ENCODE data around the gene SSTR5. TPM values are rescaled to one million over a fixed set of nuclear protein-coding genes. Genes with fewer than 3 reads are reported as not detected.
"Not testable (repeated sequence)": the region's sequence is repeated elsewhere in the genome, so short reads cannot be mapped to it uniquely, and the experiment has no call there.

Gene SSTR5
- total RNA-seq, 1 donor from 2014 or later, result not detected

DNA sequence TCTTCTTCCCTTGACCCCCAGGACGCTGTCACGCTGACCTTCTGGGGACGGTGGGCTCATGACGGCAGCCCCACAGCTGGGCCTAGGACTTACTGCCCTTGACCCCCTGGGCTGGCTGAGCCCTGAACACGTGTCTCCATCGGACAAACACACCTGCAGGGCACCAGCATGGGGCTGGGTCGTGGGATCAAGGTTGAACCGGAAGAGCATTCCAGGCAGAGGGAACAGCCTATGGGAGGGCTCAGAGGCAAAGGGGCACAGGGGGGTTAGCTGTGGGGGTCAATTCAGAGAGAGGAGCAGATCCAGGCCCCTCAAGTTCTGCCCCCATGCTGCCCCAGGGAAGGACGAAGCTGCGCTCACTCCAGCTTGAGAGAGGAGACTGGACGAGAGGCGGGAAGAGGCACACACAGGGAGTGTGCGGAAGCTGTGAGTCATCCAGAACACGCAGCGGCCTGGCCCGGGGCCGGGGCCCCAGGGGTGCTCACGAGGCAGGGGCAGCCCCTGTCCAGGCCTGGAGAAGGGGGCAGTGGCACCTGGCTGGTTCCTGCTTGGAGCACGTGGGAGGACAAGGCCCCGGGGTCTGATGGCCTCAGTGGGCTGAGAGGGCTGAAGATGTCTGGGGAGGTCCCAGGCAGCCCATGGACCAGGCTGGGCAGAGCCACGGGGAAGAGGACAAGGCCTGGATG lies 9.9 kb downstream of the SSTR5 start:
- intact Hi-C loops (cut with DNase I), result no loop called here
- DNase-seq (ENCODE audit: low spot score) (no peak), ATAC-seq (no peak)

DNA sequence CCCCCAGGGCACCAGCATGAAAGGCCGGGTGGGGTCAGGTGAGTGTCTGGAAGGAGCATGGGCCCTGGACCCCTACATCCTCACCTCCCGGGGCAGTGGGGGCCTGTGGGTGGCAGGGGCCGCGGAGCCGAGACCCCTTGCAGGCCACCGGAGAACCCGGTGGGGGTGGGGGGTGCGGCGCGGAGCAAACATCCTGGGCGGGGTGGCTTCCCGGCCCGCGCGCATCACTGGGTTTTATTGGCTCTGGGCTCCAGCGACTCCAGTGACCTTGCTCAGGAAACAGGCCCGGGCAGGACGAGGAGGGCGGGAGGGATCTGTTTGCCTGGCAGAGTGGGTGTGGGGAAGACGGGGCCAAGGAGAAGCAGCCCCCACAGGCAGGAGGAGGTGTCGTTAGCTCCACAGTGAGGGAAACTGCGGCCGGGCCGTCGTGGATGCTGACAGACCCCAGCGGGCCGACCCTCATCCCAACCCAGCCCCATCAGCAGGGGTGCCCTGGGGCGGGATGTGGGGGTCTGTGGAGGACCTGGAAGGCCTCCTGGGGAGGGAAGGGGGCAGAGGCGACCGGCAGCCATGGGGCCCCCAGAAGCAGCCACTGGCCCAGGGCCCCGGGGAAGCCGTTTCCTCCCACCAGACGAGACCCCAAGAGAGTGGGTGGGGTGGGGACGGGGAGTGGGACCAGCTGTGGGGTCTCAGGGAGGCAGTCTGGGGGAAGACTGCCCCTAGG lies 10.6 kb downstream of the SSTR5 start:
- intact Hi-C loops (cut with DNase I), result no loop called here
- ATAC-seq (no peak), DNase-seq (ENCODE audit: low spot score) (no peak)

DNA sequence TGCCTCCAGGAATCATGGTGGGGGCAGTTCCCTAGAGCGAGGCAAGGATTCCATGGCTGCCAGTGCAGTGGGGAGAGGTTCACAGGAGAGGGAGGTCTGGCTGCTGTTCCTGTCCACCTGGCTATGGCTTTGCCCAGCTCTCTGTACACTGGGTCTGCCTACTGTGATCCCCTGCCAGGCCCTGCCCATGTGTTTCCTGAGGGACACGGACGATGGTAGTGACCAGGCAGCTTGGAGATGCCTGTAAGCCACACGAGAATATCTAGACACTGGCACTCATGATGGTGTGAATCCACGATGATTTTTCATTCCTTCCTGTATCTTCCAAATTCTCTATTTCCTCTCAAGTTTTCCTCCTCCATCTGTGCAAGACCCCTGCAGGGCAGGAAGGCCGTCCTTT lies 12.4 kb downstream of the SSTR5 start:
- no peak for ATAC-seq
- DNase-seq (ENCODE audit: low spot score), result no peak
- intact Hi-C loops (cut with DNase I), result no loop called here

DNA sequence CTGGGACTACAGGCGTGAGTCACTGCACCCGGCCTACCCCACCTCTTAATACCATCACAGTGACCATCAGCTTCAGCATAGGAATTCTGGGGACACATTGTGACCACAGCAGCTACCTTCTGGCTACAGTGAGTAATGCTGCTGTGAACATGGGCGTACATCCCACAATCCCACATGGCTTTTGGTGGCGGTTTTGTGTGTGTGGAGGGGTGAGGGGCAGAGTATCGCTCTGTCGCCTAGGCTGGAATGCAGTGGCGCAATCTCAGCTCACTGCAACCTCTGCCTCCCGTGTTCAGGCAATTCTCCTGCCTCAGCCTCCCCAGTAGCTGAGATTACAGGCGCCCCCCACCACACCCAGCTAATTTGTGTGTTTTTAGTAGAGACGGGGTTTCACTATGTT lies 13.9 kb downstream of the SSTR5 start:
- intact Hi-C loops (cut with DNase I); DNase-seq (ENCODE audit: low spot score); ATAC-seq: not testable (repeated sequence)

DNA sequence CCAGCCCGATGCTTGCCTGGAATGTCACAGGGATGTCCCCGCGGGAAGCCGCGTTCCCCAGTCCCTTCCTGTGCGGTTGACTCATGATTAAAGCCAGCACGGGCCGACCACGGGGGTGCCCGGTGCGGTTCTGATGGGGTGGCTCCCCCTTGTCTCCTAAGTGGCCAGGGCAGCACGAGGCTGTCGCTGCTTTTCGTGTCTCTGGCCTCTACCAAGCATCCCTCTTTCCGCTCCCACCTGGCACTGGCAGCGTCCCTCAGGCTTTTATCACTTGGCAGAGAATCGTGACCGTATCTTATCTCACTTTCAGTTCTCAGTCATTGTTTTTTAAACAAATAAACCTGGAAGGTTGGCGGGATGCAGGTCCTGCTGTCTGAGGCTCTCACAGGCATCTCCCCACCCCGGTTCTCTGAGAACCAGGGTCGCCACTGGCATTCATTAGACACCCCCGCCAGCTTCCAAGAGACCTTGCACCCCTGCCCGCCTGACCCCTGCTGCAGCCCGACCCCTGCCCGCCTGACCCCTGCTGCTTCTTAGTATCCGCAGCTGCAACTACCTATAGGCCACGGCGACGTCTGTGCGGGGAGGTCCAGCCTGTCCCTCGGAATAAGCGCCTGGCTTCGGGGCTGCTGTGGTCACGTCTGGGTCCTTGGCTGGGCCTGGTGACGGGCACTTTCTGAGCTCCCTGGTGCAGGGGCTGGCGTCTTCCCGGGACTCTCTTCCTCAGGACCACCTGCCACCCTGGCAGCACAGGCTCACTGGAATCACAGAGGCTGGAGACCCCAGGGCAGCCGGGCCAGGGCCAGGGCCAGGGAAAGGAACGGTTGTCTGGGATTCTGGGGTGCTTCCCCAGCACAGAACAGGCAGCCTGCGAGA lies 16.0 kb downstream of the SSTR5 start:
- no peak for DNase-seq (ENCODE audit: low spot score)
- intact Hi-C loops (cut with DNase I), result no loop called here
- no peak for ATAC-seq

DNA sequence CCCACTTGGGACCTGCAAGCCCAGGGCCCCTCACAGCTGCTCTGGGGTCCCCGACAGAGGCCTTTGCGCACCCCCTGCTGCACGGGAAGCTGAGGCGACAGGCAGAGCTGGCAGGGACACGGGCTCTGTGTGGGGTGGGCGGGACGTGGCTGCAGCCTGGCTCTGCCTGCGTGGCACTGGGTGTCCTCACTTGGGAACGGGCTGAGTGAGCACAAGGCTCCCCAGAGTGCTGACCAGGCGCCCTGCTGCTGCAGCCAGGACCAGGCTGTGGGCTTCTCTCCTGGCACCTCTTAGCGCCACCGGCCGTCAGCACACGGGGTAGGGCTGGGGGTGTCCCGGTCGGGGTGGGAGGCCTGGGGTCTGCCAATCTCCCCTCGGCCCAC lies 16.9 kb downstream of the SSTR5 start:
- no peak for DNase-seq (ENCODE audit: low spot score)
- intact Hi-C loops (cut with DNase I), result no loop called here
- no peak for ATAC-seq

DNA sequence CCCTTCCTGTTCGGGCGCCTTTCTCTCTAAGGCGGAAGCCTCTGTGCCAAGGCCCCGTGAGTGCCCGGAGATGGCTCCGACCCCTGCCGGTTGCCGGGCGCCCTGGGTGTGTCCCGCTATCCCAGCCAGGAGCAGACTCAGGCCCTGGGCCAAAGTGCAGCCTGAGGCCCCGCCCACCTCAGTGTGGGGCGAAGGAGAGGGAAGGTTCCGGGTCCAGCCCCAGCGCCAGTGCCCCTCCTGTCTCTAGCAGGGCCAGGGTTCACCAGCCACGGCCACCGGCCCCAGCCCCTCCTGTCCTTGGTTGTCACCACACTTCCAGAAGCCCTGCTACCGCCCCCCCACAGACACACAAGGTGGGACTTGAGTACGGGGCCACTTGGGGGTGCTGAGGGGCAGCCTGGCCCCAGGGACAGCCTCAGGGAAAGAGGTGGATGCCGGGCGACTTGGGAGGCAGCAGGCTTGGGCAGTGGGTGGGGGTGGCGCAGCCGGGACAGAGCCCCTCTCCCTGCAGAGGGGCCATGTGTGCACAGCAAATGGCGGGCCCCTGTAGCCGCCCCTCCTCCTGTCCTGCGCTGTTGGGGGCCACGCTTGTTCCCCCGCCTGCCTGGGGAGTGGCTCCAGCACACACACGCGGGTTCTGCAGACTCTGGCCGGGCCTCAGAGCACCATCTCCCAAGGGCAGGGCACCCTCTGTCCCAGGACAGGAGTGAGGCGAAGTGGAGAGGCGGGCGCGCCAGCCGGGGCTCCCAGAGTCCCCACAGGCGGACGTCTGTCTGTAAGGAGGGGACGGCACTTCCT lies 17.5 kb downstream of the SSTR5 start:
- ATAC-seq, result peak; percentile 38
- no peak for DNase-seq (ENCODE audit: low spot score)
- intact Hi-C loops (cut with DNase I), result no loop called here

DNA sequence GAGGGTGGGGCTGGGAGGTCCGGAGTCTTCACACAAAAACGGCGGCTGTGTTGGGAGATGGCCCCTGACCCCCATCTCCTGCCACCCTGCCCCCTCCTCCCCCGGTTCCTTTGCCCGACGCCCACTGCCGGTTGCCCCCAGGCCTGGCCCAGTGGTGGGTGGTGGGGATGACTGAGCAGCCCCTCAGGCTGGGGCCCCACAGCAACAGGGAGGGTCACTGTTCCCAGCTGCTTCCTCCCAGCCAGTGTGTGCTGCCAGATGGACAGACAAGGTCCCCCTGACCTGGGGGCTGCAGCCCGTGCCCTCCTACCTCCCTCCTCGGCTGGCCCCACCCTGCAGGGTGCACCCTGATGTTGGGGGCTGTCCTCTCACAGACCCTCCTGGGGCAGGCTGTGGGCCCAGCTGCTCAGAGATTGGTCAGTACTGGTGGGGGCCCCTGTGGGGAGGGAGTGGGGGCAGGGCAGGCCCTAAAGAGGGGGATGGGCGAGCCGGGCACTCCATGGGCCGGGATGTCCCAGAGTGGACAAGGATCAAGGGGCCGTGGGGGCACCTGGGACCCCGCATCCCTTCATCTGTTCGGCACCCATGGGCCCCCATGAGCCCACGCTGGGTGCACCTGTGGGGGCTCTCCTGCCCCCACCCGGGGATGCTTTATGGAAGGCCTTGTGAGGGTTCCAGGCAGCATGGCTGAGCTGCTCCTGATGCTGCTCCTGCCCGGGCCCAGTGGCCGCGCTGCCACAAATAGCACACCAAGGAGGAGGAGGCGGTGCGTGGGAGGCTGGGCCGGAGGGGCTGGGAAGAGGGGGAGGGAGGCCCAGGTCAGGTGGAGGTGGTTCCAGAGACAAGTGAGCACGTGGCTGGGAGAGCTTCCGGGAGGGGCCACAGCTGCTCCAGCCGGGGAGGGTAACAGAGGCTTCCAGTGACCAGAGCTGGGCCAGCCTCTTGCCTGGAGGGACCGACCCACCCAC lies 18.4 kb downstream of the SSTR5 start:
- ATAC-seq (no peak), DNase-seq (ENCODE audit: low spot score) (no peak)
- intact Hi-C loops (cut with DNase I), result no loop called here

DNA sequence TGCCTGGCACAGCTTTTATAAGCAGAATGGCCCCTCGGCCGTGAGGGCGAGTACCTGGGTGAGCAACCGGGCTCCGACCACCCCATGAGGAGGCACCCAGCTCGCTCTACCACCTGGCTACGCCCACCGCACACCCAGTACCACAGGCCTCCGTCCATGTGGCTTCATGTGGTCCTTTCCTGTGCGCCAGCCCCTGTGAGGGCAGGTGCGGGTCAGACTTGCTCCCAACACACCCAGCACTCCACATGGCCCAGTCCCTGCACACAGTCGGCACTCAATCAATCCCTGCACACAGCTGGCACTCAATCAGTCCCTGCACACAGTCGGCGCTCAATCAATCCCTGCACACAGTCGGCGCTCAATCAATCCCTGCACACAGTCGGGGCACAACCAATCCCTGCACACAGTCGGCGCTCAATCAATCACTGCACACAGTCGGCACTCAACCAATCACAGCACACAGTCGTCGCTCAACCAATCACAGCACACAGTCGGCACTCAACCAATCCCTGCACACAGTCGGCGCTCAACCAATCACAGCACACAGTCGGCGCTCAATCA lies 19.5 kb downstream of the SSTR5 start:
- ATAC-seq (no peak), DNase-seq (ENCODE audit: low spot score) (no peak)
- intact Hi-C loops (cut with DNase I), result no loop called here

DNA sequence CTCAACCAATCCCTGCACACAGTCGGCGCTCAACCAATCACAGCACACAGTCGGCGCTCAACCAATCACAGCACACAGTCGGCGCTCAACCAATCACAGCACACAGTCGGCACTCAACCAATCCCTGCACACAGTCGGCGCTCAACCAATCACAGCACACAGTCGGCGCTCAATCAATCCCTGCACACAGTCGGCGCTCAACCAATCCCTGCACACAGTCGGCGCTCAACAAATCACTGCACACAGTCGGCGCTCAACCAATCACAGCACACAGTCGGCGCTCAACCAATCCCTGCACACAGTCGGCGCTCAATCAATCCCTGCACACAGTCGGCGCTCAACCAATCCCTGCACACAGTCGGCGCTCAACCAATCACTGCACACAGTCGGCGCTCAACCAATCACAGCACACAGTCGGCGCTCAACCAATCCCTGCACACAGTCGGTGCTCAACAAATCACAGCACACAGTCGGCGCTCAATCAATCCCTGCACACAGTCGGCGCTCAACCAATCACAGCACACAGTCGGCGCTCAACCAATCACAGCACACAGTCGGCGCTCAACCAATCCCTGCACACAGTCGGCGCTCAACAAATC lies 20.2 kb downstream of the SSTR5 start:
- intact Hi-C loops (cut with DNase I); DNase-seq (ENCODE audit: low spot score); ATAC-seq: not testable (repeated sequence)

DNA sequence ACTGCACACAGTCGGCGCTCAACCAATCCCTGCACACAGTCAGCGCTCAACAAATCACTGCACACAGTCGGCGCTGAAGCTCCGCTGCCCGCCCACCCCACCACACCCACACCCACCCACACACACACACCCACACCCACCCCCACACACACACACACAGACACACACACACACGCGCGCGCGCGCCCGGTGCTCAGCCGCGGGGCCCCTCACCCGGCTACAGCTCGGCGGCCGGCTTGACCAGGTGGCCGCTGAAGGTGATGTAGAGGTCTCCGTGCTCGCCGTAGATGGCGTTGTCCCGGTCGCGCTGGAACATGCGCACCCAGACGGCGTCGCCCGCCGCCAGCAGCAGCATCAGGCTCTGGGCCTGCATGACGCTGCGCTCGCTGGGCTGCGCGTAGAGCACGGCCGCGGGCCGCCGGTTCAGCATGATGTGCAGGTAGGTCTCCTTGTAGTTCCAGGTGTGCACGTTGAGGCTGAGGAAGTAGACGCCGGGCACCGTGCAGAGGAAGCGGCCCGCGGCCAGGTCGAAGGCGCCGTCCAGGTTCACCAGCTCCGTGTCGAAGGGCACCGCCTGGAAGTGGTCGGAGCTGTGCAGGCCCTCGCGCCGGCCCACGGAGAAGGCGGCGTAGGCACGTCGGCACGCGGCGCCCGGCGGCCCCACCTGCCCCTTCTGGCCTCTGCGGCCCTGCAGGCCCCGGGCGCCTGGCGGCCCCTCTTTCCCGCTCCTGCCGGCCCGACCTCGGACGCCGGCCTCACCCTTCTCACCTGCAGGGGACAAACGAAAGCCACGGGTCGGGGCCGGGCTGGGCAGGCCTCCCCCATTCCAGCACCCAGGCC lies 21.0 kb downstream of the SSTR5 start:
- DNase-seq (ENCODE audit: low spot score) (no peak), ATAC-seq (no peak)
- intact Hi-C loops (cut with DNase I), result no loop called here

DNA sequence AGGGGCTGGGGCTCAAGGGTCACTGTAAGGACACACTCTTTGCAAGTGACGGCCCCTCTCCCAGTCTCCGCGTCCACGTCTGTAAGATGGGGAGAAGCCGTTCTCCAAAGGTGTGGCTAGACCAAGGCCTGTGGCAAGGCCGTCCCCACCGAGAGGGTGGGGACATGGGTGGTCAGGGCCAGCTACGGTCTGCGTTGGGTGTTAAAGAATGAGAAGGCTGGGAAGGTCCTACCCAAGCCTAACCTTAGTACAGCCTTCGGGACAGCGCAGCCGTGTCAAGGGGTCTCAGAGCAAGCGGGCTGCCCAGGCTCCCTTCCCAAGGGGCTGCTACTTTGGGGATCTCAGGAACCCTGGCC lies 21.6 kb downstream of the SSTR5 start:
- DNase-seq (ENCODE audit: low spot score) (no peak), ATAC-seq (no peak)
- intact Hi-C loops (cut with DNase I), result no loop called here

DNA sequence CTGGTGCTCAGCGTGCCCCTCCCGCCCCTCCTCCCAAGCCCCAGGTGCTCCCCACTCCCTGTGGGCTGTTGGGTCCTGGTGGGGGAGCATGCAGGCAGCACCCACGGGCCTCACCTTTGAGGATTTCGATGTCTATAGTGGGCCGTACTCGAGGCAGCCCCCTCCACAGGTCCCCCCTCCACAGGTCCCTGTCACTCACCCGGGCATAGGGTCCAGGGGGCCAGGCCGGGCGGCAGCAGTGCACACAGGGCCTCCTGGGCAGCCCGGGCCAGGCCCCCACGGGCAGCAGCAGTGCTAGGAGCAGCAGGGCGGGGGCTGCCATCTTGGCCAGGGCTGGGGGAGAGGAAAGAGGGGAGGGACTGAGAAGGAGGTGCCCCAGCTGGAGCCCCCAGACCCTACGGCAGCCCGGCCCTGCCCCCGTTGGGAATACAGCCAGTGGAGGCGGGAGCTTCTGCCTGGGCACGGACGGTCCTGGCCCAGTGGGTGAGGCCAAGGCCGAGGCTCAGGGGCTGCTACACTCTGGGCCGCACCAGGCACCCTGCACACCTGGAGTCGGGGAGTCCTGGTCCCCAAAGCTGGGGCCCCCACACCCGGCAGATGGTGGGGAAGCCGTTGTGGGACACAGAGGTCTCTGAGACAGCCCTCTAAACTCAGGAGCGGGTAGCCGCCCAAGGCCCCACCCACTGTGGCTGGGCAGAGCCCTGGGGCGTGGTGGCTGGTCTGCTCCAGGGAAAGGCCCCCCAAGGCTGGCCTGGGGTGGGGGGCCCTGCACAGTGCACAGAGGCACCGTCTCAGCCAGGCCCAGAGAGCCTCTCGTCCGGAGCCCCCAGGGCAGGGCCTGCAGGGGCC lies 22.3 kb downstream of the SSTR5 start:
- ATAC-seq (no peak), DNase-seq (ENCODE audit: low spot score) (no peak)
- intact Hi-C loops (cut with DNase I), result no loop called here

DNA sequence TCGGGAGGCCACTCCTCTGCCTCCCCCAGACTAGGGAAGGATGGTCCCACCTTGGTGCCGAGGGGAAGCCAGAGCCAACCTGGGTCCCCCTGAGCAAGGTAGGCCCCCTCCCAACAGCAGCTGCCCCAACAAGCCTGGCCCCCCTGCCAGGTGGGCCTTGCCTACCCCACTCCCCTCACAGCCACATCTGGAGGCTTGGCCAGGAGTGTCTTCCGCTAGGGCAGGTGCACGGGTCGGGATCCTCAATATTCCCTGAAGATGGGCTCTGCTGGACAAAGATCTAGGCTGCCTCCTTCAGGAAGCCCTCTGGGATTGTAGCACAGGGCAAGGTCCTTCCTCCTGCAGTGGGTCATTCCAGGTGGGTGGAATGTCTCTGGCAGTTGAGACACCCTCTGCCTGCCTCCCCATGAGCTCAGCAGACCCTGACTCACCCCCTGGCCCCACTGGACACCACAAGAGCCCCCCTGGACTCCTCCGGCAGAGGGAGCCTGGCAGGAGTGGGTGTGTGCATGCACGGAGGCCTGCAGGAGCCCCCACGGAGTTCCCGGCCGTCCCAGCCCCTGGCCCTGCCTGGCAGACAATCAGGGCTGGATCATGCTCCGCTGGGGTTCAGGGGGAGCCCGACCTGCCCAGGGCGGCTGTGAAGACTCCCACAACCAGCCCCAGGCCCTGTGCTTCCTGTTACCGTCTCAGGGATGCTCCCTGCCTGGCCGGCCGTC lies 23.1 kb downstream of the SSTR5 start:
- DNase-seq (ENCODE audit: low spot score), result no peak
- intact Hi-C loops (cut with DNase I), result no loop called here
- ATAC-seq, result no peak

All from sciatic nerve (tissue), 2 donors.